HFFc6 (cell line): Measurements from ENCODE around the gene TGM2. TPM values are rescaled to one million over a fixed set of nuclear protein-coding genes. Genes with fewer than 3 reads are reported as not detected.

ENCODE experiments used
- DNase-seq: peaks from one replicate; pipeline ENCODE4 v3.0.0-alpha.2; 2018
- H3K27ac Mint-ChIP-seq: 2 replicates; pipeline ENCODE4 v1.8.0; 2020; ENCODE audit warnings: mild to moderate bottlenecking, mixed read lengths
- H3K27me3 Mint-ChIP-seq: 2 replicates; pipeline ENCODE4 v1.8.0; 2021; ENCODE audit warnings: mild to moderate bottlenecking, moderate library complexity, mixed read lengths; ENCODE audit not compliant: insufficient read depth
- H3K36me3 Mint-ChIP-seq: 2 replicates; pipeline ENCODE4 v1.8.0; 2021; ENCODE audit warnings: low read depth, mixed read lengths
- H3K4me1 Mint-ChIP-seq: 2 replicates; pipeline ENCODE4 v1.8.0; 2020; ENCODE audit warnings: low read depth, mixed read lengths
- H3K4me3 Mint-ChIP-seq: 2 replicates; pipeline ENCODE4 v1.8.0; 2020; ENCODE audit warnings: mild to moderate bottlenecking, moderate library complexity, mixed read lengths
- H3K9me3 Mint-ChIP-seq: 2 replicates; pipeline ENCODE4 v1.8.0; 2020; ENCODE audit warnings: mild to moderate bottlenecking, mixed read lengths
- CTCF ChIP-seq: fragments of 200-600 bp; sonication (generic); IDR thresholded peaks from 2 replicates; pipeline ENCODE4 v1.5.0; 2021; ENCODE audit warnings: antibody characterized with exemption, mild to moderate bottlenecking
- total RNA-seq, 6 experiments: library from RNA; stranded (reverse); fragmentation: NEBNext Ultra II Directional; extraction: Animal tissue kit (Norgen Biotek cat#: 25700); gene quantifications; 2 replicates in 1 of 6; 3 replicates in 5 of 6; pipeline ENCODE4 v1.2.3, GENCODE V29; 2021

Gene TGM2
- total RNA-seq, 6 experiments from 2014 or later: 99.6 to 430 (median 111) TPM

GRCh38 chr20:38092260-38092857 is 72.7 kb downstream of the TGM2 start:
- Mint-ChIP-seq H3K27me3 (peaks cover 1% of the 10 kb centered on the region), H3K27ac (no peak overlapping the region), H3K9me3 (no peaks in the 10 kb centered on the region), H3K4me3 (no peak overlapping the region), H3K36me3 (peaks cover 37% of the 10 kb centered on the region; the same call in 1 of the 2 replicates), H3K4me1 (peaks cover 55% of the 10 kb centered on the region)
- no peak for TF ChIP-seq CTCF
- DNase-seq: no peak

GRCh38 chr20:38091441-38092216 is 73.4 kb downstream of the TGM2 start:
- Mint-ChIP-seq H3K4me3 (no peak overlapping the region), H3K4me1 (peaks cover 55% of the 10 kb centered on the region), H3K36me3 (peaks cover 40% of the 10 kb centered on the region; the same call in 1 of the 2 replicates), H3K27ac (peak overlapping the region; percentile 2; the same call in 1 of the 2 replicates), H3K9me3 (no peaks in the 10 kb centered on the region), H3K27me3 (peaks cover 1% of the 10 kb centered on the region)
- DNase-seq: no peak
- TF ChIP-seq CTCF: no peak

- H3K27me3 Mint-ChIP-seq: peaks cover 1% of the 10 kb centered on the region
- no peak overlapping the region for H3K27ac Mint-ChIP-seq
- peaks cover 46% of the 10 kb centered on the region for H3K36me3 Mint-ChIP-seq
- no peak overlapping the region for H3K4me3 Mint-ChIP-seq
- no peaks in the 10 kb centered on the region for H3K9me3 Mint-ChIP-seq
- H3K4me1 Mint-ChIP-seq: peaks cover 54% of the 10 kb centered on the region
- DNase-seq: no peak
- no peak for TF ChIP-seq CTCF
Measured at GRCh38 chr20:38090061-38090460, 75.0 kb downstream of the TGM2 start.

DNA sequence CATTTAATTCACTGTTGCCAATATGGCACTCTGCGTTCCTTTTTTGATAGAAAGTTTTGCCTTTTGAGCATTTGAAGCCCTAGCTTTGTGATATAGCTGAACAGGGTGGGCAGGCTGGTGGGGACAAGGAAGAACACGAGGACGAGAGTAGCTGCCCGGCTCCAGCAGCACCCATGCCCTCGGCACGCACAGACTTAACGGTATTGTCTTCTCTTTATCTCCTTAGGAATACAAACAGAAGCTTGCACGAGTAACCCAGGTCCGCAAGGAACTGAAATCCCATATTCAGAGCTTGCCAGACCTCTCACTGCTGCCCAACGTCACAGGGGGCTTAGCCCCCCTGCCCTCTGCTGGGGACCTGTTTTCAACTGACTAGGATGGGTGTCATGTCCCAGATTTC is 75.6 kb downstream of the TGM2 start:
- peaks cover 50% of the 10 kb centered on the region for H3K36me3 Mint-ChIP-seq
- no peak overlapping the region for H3K4me3 Mint-ChIP-seq
- H3K27ac Mint-ChIP-seq: no peak overlapping the region
- no peak for TF ChIP-seq CTCF
- peaks cover 54% of the 10 kb centered on the region for H3K4me1 Mint-ChIP-seq
- H3K27me3 Mint-ChIP-seq: peaks cover 1% of the 10 kb centered on the region
- H3K9me3 Mint-ChIP-seq: no peaks in the 10 kb centered on the region
- no peak for DNase-seq

DNA sequence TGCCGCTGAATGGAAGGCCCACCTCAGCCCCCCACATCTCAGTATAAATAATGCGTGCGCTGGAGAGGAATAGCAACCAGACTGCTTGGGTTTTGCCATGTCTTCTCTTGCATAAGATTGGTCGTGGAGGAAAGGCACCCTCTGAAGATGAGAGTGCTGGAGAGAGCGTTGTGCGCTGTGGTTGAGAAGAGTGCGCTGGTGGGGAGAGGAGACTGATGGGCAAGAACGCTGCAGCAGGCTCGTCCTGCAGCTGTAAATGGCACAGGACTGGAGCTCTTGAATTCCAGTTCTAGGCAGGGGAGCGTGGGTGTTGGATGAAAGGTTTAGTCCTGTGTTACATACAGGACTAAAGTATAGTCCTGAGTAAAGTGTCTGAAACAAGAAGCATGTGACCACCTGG is 80.0 kb downstream of the TGM2 start:
- TF ChIP-seq CTCF: no peak
- Mint-ChIP-seq H3K27me3 (no peaks in the 10 kb centered on the region; the same call in 1 of the 2 replicates), H3K36me3 (peaks cover 56% of the 10 kb centered on the region), H3K9me3 (no peaks in the 10 kb centered on the region), H3K4me3 (peak overlapping the region; percentile 53), H3K27ac (peak overlapping the region; percentile 94), H3K4me1 (peaks cover 51% of the 10 kb centered on the region)
- DNase-seq: no peak
